Thymus (tissue), 11 donors: ENCODE results near the gene NOS1AP. TPM values are rescaled to one million over a fixed set of nuclear protein-coding genes. Genes with fewer than 3 reads are reported as not detected.
"Not testable (repeated sequence)": the region's sequence is repeated elsewhere in the genome, so short reads cannot be mapped to it uniquely, and the experiment has no call there.

Experiments
- DNase-seq, 9 donors: peaks; one replicate each; pipeline ENCODE4 v3.0.0-alpha.2; 2013; ENCODE audit warnings: low spot score in 9 of 9, low read depth in 6 of 9, missing footprints in 1 of 9
- H3K27ac ChIP-seq, 2 donors: one replicate each; pipeline ENCODE4 v1.5.1; 2013; ENCODE audit warnings: control low read depth in 1 of 2, low read depth in 1 of 2, low read length in 1 of 2, mild to moderate bottlenecking in 1 of 2, moderate library complexity in 1 of 2
- H3K27me3 ChIP-seq, 2 donors: one replicate each; pipeline ENCODE4 v1.5.1; 2013; ENCODE audit warnings: low read length in 1 of 2; ENCODE audit not compliant: control insufficient read depth in 2 of 2, insufficient read depth in 1 of 2
- H3K36me3 ChIP-seq, 2 donors: one replicate each; pipeline ENCODE4 v1.5.1; 2013; ENCODE audit warnings: low read length in 1 of 2, mild to moderate bottlenecking in 1 of 2, moderate library complexity in 1 of 2; ENCODE audit not compliant: control insufficient read depth in 2 of 2, insufficient read depth in 2 of 2
- H3K4me1 ChIP-seq, 2 donors: one replicate each; pipeline ENCODE4 v1.5.1; 2013; ENCODE audit warnings: low read length in 2 of 2; ENCODE audit not compliant: control insufficient read depth in 2 of 2, insufficient read depth in 2 of 2
- H3K4me3 ChIP-seq, 2 donors: one replicate each; pipeline ENCODE4 v1.5.1; 2013; ENCODE audit warnings: low read length in 2 of 2, control low read depth in 1 of 2, mild to moderate bottlenecking in 1 of 2
- H3K9me3 ChIP-seq, 2 donors: one replicate each; pipeline ENCODE4 v1.5.1; 2013; ENCODE audit warnings: low read length in 1 of 2, mild to moderate bottlenecking in 1 of 2; ENCODE audit not compliant: control insufficient read depth in 2 of 2, insufficient read depth in 1 of 2
- WGBS: extraction: QIAGEN DNeasy Blood & Tissue Kit; methylation state at CpG from one replicate; pipeline ENCODE4 v1.1.7; 2013; 5-methylcytosine and 5-hydroxymethylcytosine counted together
- polyA plus RNA-seq: library from polyadenylated mRNA; stranded (reverse); fragments of 200-250 nt; gene quantifications from one replicate; pipeline ENCODE4 v1.2.3, GENCODE V29; 2013
- total RNA-seq: library from RNA; stranded (reverse); fragments of 120-200 nt; gene quantifications from one replicate; pipeline ENCODE4 v1.2.4, GENCODE V29; 2013
- donor health status: healthy.

NOS1AP gene
- total and polyA plus RNA-seq, 2 donors = 0.05 to 0.30 TPM

DNA sequence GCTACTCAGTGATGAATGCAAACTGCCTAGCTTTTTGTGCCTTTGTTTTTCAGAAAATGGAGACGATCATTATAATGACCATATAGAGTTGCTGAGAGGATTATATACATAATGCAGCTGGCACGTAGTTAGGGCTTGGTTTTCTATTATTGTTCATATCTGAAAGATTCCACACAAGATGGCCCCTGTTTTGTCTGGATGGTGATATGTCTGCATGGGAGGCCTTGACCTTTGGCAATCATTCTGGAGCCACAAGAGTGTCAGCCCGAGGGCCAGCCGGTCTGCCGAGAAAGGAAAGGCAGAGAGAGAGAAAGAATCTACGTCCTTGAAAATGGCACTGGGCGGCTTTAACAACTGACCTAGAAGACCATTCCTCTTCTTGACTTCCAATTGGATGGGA lies 348.2 kb downstream of the NOS1AP start:
- no peak overlapping the region for H3K4me3 ChIP-seq
- H3K27ac ChIP-seq = no peak overlapping the region
- H3K36me3 ChIP-seq = no peaks in the 10 kb centered on the region
- no peak for DNase-seq
- no peaks in the 10 kb centered on the region for H3K9me3 ChIP-seq
- no peaks in the 10 kb centered on the region for H3K4me1 ChIP-seq
- WGBS = 97% methylated on average over 7 of the region's 7 CpGs
- H3K27me3 ChIP-seq = no peaks in the 10 kb centered on the region

GRCh38 chr1:162418584-162418983 lies 349.1 kb downstream of the NOS1AP start:
- H3K9me3 ChIP-seq, H3K27me3 ChIP-seq, H3K36me3 ChIP-seq, H3K4me3 ChIP-seq, H3K27ac ChIP-seq, DNase-seq, H3K4me1 ChIP-seq: not testable (repeated sequence)
- WGBS = 97% methylated on average over 7 of the region's 7 CpGs

DNA sequence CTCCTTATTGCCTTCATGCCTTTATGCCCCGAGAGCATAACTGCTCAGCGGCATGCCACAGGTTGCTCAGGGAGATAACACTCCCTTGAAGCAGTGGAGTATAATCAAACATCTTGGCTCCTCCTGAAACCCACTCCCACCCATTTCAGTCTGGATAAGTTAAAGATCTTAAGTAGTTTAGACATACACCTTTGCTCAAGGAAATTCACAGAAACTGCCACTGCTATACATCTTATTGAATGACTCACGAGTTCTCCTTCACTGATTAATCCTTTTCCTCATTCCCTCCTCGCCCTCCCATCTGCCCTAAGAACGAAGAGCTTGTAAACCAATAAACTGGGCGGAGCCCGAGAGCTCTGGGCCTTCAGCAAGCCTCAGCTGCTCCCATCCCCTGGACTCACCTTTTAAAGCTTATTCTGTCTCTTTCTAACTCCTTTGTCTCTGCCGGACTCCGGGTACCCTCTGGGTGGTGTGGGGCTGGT lies 350.0 kb downstream of the NOS1AP start:
- DNase-seq, H3K4me1 ChIP-seq, H3K27ac ChIP-seq, H3K4me3 ChIP-seq, H3K36me3 ChIP-seq, H3K27me3 ChIP-seq, H3K9me3 ChIP-seq: not testable (repeated sequence)
- WGBS = 89% methylated on average over 9 of the region's 9 CpGs

Other genes starting within 250 kb of the NOS1AP start
- 4.3 TPM for gene OLFML2B, start 45.8 kb upstream of the NOS1AP start, total RNA-seq
- 5.4 TPM for gene OLFML2B, start 45.8 kb upstream of the NOS1AP start, polyA plus RNA-seq